ENCODE measurements around the gene PRSS48.

- no peak for TF ChIP-seq POLR2A (IDR thresholded peaks at IDR 0.05)
- no peak for TF ChIP-seq CTCF (IDR thresholded peaks at IDR 0.05)
- peak; percentile 31 for TF ChIP-seq POLR2AphosphoS5 (IDR thresholded peaks at IDR 0.05)
- no peak for TF ChIP-seq EP300 (IDR thresholded peaks at IDR 0.05)
Observed at GRCh38 chr4:151322570-151322969, 45.6 kb downstream of the PRSS48 start.
